DND-41 (cell line): ENCODE results near the gene SNX9.

Source experiments
- EZH2 ChIP-seq: IDR thresholded peaks from 3 replicates; pipeline ENCODE4 v1.6.1; 2012; ENCODE audit warnings: borderline replicate concordance, low read depth, mild to moderate bottlenecking, moderate library complexity, low read length, inconsistent platforms; ENCODE audit not compliant: severe bottlenecking
- TF ChIP-seq, protein P1 (sequence below): IDR thresholded peaks from 2 replicates; pipeline ENCODE4 v1.5.1; 2012; ENCODE audit warnings: borderline replicate concordance, low read length, moderate library complexity, mild to moderate bottlenecking; ENCODE audit not compliant: poor library complexity, severe bottlenecking; ENCODE audit errors: extremely low read depth

DNA sequence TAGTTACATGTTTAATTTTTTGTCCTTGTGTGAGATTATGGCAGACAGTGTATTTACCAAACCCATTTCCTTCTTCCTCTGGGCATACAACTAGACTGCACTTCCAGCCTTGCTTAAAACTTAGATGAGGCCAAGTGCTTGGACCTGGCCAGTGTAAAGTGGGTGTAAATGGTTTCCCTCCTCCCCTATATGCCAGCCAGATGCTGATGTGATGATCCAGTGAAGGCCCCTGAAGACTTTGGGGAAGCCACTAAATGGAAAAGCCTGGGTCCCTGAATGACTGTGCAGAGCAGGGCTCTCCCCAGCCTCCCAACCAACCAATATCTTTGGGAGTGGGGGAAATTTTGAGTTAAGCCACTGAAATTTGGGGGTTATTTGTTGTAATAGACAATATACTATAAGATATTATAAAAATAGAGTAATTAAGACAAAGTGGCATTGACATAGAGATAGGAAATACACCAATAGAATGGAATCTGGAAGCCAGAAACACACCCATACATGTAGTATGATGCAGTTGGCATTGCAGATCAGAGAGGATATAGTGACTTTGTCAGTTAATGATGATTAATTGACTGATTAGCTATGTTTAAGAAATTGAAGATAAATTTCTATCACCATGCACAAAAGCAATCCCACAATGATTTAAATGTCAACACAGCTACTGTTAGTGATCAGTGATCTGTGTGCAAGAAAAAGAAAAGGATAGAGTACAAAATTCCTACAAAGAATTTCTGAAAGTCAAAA is 10.4 kb upstream of the SNX9 start:
- TF ChIP-seq, protein P1, sequence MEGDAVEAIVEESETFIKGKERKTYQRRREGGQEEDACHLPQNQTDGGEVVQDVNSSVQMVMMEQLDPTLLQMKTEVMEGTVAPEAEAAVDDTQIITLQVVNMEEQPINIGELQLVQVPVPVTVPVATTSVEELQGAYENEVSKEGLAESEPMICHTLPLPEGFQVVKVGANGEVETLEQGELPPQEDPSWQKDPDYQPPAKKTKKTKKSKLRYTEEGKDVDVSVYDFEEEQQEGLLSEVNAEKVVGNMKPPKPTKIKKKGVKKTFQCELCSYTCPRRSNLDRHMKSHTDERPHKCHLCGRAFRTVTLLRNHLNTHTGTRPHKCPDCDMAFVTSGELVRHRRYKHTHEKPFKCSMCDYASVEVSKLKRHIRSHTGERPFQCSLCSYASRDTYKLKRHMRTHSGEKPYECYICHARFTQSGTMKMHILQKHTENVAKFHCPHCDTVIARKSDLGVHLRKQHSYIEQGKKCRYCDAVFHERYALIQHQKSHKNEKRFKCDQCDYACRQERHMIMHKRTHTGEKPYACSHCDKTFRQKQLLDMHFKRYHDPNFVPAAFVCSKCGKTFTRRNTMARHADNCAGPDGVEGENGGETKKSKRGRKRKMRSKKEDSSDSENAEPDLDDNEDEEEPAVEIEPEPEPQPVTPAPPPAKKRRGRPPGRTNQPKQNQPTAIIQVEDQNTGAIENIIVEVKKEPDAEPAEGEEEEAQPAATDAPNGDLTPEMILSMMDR = no peak
- no peak for TF ChIP-seq EZH2
